Measurements from ENCODE around the gene DPF3.
A peak's percentile ranks its signal among the peaks of the same experiment; 100 is the strongest.

The DPF3 gene

GRCh38 chr14:72893636-72894322 lies at the start of gene DPF3:
TSS of gene DPF3 (minus strand) at chr14:72894101. CDS start at chr14:72894088, 13 bp downstream.
- peak; percentile 72 for DNase-seq

GRCh38 chr14:72942934-72943333 lies 49.0 kb upstream of the DPF3 start:
- no peak for DNase-seq

DNA sequence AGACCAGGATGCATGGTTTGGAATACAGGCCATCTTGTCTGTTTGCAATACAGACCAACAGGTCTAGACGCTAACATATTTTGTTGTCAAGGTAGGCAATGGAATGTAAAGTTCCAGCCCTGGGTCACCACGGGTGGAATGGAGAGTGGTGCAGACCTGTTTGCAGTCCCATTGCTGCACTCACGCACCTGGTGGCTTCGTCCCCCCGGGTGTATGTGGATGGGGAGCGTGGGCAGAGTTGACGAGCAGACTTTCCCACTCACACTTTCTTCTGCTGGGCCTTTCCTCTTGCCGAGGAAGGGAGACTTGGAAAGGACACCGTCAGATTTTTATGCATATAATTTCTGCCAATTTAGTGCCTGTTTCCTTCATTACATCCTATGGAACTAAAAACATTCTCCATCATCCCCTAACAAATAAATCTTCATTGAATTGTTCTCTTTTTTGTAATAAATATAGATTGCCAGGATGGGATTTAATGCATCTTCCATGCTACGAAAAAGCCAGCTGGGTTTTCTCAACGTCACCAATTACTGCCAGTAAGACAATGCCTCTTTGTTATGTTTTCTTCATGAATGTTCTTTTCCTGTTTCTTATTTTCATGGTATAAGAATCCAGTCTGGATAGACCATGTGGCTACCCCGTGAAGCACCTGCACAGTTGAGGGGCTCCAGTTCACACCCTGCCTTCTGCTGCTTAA lies 47.5 kb upstream of the DPF3 start:
- no peak for DNase-seq

DNA sequence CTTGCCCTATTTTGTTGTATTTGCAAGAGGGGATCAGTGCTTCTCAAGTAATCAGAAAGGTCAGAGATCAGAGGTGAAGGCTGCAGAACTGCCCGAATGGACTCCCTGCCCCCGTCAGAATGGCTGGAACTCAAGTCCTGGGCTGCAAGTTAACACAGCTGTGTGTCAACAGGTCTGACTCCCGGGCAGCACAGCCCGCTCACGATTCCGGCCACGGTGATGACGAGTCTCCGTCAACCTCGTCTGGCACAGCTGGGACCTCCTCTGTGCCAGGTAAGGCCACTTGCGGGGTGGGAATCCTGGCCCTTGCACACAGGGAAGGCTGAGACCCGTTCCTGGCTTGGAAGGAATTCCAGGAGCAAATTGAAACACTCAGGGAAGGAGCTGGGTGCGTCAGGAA lies 45.7 kb upstream of the DPF3 start:
- DNase-seq: no peak

- no peak for DNase-seq
Observed at GRCh38 chr14:72932893-72933292, 39.0 kb upstream of the DPF3 start.

GRCh38 chr14:72929316-72930080 lies 35.6 kb upstream of the DPF3 start:
- DNase-seq: no peak

- no peak for DNase-seq
Observed at GRCh38 chr14:72928872-72929271, 35.0 kb upstream of the DPF3 start.

DNA sequence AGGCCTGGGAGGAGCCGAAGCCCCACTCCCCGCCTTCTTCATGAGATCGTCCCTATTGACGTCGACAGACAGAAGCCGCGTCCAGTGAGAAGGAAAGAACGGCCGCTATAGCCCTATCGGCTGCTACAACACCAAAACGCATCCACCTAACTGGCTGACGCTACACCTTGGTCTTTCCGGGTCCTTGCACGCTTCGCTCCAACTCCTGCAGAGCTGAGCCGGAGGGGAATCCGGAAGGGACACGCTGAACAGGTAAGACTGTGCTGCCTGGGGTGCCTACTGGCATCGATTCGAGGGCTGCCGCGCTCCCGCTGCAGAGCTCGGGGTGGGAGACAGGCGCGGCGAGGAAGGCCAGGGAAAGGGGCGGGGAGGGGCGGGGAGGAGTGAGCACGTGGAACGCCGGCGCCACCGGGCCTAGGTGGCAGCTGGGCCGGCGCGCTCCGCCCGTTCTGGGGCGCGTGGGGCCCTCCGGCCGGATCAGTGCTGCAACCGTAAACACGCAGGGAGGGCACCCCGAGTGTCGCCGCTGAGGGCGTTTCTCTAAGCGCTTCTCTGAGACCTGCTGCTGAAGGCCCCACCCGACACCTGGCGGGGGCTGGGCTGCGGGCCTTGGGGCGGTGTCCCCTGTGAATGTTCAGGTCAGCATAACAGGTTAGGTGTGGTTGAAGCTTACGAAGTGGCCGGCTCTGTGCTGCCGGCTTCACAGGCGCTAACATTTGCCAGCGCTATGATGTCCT lies 32.6 kb upstream of the DPF3 start, which contains the start of gene DCAF4:
Gene DCAF4 (plus strand): TSS at position 173 of the 737 bp plus-strand sequence. CDS start 11,515 bp downstream, outside the sequence.
- peak; percentile 91 for DNase-seq

GRCh38 chr14:72925815-72926291 lies 32.0 kb upstream of the DPF3 start:
- no peak for DNase-seq

- DNase-seq: no peak
Observed at GRCh38 chr14:72925171-72925759, 31.4 kb upstream of the DPF3 start.

- DNase-seq: no peak
Observed at GRCh38 chr14:72924337-72924736, 30.4 kb upstream of the DPF3 start.

DNA sequence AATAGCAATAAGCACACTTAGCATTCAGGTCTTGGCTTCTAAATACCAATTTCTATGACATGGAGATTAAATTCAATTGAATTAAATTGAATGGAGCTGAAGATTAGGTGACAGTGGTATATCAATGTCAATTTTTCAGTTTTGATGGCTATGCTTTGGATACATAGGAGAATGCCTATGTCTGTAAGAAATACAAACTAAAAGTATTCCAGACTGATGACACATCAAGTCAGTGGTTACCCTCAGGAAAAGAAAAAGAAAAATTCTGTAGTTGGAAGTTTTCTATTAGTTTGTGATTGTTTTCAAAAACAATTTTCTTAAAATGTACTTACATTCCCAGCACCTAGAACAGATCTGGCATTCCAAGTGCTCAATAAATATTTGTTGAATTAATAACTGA lies 27.5 kb upstream of the DPF3 start:
- no peak for DNase-seq

- no peak for DNase-seq
Observed at GRCh38 chr14:72920008-72920407, 26.1 kb upstream of the DPF3 start.

GRCh38 chr14:72917094-72917802 lies 23.3 kb upstream of the DPF3 start:
- DNase-seq: no peak

DNA sequence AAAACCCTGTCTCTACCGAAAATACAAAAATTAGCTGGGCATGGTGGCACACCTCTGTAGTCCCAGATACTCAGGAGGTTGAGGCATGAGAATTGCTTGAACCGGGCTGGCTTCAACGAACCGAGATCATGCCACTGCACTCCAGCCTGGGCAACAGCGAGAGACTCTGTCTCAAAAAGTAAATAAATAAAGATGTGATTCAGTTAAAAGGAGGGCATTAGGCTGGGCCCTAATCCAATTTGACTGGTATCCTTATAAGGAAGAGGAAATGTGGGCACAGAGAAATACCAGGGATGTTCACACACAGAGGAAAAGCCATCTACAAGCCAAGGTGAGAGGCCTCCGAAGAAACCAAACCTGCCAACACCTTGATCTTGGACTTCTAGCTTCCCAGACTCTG lies 22.3 kb upstream of the DPF3 start:
- no peak for DNase-seq

GRCh38 chr14:72913809-72914208 lies 19.9 kb upstream of the DPF3 start:
- no peak for DNase-seq

DNA sequence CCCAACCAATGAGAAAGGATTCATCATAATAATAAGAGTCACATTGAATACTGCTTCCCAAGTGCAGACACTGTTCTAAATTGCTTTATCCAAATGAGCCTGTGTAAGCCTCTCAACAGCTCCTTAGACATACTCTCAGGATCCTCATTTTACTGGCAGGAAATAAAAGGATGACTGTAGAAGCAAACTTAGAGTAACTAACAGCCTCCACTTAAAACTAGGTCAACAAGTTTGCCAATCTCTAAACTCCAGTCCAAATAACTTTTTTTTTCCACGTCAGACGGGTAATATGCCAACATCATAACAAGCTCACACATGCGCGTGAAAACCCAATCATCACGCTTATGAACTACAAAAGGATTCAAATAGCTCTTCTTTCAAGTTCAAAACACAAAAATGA lies 15.3 kb upstream of the DPF3 start:
- DNase-seq: no peak

DNA sequence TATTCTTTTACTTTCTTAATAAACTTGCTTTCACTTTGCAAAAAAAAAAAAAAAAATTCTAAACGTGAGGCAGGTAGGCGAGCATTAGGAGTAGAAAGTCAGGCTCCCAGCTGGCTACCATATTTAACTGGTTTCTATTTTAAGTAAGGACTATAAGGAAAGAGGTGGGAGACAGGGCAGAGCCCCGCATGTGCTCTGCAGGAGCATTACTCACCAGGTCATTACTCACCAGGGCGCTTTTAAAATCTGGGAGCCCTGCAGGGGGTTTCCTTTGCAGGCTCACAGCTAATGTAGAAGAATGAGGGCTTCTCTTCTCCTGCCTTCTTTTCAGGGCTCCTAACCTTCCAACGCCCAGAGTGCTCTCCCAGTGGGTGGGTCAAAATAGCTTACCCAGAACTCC lies 14.0 kb upstream of the DPF3 start:
- no peak for DNase-seq

DNA sequence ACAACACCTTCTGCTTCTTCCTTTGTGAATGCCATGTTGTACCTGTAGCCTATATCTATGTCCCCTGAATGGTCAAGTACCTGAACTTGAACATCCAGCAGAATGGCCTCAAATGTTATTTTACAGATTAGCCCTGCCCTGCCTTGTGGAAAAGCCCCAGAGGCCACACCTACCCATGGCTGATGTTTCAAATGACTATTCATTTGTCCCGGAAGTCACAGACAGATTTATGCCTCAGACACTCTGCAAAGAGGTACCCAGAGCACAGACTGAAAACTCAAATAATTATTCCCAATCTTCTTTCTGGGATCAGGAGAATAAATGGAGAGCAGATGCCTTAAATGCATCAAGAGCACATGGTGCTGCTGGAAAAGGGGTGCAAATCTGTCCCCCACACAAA lies 13.0 kb upstream of the DPF3 start:
- no peak for DNase-seq

DNA sequence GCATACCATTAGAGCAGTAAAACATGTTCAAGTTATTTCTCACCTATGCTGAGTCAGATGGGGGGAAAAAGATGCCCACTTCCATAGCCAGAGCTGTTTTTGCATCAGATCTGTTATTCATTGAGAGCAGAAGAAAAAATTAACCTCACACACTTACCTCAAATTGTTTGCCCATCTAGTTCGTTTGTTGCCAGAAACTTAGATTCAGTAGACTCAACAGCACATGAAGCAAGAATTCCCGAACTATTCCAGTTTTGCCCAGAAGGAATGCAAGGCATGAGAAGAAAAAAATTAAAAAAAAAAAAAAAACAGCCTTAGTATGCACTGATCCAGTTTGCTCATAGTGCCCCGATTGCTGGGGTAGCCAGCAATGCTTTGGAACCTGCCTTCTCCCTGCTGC lies 12.4 kb upstream of the DPF3 start:
- DNase-seq: no peak

DNA sequence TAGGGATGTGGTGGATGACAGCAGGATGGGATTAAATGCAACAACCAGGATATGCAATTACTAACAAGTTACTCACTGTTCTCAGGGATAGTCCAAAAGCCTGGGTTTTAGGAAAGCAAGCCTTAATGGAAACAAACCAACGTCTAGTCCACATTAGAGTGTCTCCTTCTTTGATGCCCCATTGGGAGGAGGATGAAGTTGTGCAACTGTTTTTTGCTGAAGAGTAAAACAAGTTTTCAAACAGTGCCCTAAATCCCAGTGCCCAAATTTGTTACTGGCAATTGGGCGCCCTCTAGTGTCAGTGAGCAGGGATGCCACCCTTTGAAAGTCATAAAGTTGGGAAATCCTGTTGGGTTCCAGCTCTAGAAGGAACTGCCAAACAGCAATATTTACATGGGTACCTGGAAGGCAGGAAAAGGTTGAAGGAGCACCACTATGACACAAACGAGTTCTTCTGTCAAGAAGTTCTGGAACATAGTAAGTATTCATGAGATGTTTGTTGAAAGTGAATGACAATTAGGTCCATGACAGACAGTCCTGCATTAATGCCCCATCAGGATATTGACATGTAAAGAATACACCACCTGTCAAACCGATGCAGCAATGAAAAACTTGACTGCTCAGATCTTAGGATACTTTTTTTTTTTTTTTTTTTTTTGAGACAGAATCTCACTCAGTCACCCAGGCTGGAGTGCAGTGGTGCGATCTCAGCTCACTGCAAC lies 11.1 kb upstream of the DPF3 start:
- peak; percentile 41 for DNase-seq

All from NCI-H1436 (cell line).